GM12874 (cell line): Measurements from ENCODE around the gene FOSL2.

Source experiments
- TF ChIP-seq, protein P1 (sequence below): IDR thresholded peaks from 2 replicates; pipeline ENCODE4 v1.5.1; 2011; ENCODE audit warnings: low read depth, mild to moderate bottlenecking, control low read depth, low read length, moderate library complexity; ENCODE audit not compliant: insufficient read depth

FOSL2 gene

DNA sequence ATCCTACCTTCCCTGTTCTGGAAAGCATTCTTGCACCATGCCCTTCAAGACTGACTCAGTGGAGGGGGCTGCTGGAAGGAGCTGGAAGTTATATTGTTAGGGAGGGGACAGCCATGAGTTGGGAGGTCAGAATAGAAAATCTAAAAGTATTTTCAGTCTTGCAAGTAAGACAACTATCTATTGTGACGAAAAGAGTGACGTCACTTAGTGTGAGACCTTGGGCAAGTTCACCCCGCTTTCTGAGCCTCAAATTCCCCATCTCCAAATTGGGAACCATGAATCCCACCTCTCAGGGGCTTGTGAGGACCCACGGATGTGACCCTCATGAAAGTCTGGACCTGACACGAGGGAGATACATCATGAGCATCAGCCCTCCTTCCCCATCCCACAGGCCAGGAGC is 46.5 kb downstream of the FOSL2 start:
- TF ChIP-seq, protein P1, sequence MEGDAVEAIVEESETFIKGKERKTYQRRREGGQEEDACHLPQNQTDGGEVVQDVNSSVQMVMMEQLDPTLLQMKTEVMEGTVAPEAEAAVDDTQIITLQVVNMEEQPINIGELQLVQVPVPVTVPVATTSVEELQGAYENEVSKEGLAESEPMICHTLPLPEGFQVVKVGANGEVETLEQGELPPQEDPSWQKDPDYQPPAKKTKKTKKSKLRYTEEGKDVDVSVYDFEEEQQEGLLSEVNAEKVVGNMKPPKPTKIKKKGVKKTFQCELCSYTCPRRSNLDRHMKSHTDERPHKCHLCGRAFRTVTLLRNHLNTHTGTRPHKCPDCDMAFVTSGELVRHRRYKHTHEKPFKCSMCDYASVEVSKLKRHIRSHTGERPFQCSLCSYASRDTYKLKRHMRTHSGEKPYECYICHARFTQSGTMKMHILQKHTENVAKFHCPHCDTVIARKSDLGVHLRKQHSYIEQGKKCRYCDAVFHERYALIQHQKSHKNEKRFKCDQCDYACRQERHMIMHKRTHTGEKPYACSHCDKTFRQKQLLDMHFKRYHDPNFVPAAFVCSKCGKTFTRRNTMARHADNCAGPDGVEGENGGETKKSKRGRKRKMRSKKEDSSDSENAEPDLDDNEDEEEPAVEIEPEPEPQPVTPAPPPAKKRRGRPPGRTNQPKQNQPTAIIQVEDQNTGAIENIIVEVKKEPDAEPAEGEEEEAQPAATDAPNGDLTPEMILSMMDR: no peak

DNA sequence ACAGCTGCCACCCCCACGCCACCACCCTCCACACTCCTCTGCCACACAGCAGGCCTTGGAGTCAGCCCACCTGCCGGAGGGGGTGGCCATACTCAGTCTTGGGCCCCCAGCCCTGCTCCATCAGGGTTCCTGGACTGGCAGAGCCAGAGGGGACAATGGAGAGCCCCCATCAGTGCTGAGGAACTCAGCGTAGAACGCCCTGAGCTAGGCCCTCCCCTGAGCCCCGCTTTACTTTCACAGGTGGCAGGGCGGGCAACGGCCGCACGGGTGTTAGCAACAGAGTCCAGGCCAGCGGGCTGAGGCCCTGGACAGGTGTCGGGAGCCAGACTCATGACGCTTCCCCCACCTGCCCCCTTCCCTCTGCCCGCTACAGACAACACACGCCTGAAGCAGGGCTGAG is 47.1 kb downstream of the FOSL2 start:
- TF ChIP-seq, protein P1: no peak

DNA sequence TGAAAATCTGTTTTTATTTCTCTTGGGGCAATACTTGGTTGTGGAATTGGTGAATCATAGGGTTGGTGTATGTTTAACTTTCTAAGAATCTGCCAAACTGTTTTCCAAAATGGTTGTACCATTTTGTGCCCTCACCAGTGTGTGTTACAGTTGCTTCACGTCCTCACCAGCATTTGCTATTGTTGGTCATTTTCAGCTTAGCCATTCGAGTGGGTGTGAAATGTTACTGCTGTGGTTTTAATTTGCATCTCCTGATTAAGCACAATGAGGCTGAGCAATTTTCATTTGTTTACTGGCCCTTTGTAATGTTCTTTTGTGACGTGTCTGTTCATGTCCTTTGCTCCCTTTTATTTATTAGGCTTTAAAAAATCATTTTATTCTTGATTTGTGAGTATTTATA is 49.7 kb downstream of the FOSL2 start:
- TF ChIP-seq, protein P1: no peak

DNA sequence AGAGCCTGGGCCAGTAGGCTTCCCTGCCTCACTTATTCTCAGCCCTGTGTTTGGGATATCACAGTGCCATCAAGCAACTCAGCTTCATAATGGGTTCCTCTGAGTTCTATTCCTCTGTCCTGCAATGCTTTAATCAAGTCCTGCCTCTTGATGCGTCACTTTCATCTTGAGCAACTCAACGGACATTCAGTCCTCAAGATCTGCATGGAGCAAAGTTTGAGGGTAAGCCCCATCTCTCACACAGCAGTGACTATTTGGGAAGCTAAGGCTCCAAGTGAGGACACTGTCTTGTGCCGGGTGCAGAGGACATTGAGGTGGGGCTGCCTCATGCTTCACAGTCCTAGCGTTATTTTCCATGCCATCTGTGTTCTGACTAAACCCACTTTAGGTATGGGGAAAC is 52.3 kb downstream of the FOSL2 start:
- TF ChIP-seq, protein P1: no peak

DNA sequence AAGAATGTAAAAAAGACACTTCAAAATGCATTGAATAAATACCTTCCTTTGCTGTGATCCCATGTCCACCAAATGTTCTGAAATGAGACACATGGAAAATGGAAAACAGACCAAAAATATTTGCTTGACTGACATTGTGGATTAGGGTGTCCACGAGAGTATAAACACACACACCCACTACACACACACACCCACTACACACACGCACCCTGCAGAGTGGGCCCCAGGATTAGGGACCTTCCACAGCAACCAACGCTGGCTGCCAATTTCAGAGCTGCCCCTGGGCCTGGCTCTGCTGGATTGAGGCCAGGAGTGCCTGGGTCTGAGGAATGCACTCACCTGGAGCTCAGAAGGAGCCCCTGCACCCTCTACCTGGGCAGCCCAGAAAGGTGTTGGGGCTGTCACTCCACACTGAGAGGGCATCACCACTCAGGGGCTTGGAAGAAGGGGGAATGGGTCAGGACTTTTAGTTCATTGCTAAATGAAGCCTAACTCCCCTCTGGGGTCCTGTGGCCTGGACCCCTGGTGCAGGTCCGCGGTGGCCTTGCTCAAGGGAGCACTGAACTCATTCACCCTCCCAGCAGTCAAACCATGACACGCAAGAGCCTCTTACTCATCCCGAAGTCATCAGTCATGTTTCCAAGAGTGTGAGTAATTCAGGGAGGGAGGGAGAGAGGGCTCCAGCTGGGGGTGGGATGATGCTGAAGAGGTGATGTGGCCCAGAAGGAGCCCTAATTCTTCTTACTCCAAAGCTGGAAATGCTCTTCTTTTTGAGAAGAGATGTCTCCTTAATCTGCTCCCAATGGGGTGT is 53.0 kb downstream of the FOSL2 start:
- TF ChIP-seq, protein P1: no peak

DNA sequence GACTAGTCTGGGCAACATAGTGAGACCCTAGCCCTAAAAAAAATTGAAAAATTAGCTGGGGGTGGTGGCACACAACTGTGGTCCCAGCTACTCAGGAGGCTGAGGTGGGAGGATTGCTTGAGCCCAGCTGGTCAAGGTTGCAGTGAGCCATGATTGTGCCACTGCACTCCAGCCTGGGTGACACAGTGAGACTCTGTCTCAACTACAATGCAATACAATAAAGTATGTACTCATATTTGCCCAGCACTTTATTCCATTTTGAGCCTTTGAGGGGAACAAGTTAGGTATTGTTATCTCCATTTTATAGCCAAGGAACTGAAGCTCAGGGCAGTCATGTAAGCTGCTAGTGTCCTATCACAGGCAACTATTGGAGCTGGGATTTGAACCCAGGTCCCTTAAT is 53.9 kb downstream of the FOSL2 start:
- TF ChIP-seq, protein P1: no peak

DNA sequence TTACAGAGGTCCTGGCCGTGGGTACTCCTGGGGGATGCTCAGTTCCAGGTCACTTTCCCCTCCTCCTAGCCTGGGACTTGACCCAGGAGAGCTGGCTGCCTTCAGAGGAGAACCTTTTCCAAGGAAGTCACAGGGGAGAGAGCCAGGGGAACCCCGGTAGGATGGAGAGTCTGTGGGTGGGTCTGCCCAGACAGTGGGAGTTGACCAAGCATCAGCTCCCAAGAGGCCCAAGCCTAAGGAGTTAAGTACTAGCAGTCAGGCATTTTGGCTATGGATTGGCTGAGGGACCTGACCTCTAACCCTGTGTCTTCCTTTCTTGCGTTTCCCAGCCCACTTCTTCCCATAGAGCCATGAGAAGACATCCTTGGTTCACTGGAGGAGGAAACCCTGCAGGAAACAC is 54.4 kb downstream of the FOSL2 start:
- TF ChIP-seq, protein P1: no peak
